Inflammatory macrophage treated with lipopolysaccharide for 4 hours (primary cell): ENCODE measurements around the gene ZC3HAV1.

ENCODE experiments used
- DNase-seq: peaks from one replicate; pipeline ENCODE4 v3.0.0-alpha.2; 2020

The ZC3HAV1 gene

DNA sequence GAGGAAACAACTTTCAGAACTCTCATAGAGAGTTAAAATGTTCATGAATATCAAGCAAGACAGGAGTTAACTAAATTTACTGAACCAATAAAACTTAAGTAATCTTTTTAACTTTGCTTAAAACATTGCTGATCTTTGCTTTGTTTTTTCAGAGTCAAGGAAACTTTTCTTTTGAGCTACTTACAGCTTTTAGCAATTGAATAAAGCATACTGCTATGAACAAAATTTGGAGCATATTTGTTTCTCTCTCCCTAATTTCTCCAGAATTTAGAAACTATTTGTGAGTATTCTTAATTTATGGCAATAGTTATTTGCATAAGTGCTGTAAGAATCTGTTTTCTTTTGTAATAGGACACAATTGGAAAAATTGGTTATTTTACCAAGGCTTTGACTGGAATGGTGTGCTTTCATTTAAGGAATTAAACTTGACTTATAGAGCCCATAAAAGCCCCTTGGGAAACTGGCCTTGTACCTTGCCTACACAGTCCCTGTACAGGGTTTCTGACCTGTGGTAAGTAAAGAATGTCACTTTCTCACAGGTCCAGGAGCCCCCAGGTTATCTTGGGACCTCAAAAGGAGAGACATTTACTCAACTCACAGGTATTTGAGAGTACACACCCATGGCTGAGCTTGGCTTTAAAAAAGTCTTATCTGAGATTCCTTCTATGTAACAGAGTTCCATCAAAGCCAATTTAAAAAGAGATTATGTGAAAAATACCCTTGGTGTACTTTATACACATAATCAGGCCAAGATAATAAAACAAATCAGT lies 105.0 kb downstream of the ZC3HAV1 start:
- DNase-seq: no peak

DNA sequence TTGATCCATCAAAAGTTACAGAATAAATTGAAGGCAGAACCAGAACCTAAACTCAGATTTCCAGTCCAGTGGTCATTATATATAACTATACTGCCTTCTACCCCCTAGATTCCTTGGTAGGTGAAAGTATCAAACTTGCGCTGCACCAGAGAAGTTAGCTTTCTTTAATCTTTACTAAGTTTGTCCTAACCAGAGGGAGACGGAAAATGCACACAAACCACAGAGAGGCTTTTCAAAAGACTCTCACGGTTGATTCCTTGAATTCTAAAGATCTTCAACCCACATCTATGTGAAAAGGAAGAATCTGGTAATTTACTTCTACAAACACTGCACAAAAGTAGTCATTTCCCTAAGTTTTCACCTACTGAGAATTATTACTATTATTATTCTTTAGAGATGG lies 110.1 kb downstream of the ZC3HAV1 start:
- DNase-seq: no peak
